OCI-LY3 (cell line): ENCODE measurements around the gene SMIM36.

Source experiments
- H2AFZ ChIP-seq: fragments of 200-600, 300-600 bp; shearing (Covaris generic); 2 replicates; pipeline ENCODE4 v1.6.0; 2014; ENCODE audit warnings: antibody characterized with exemption, low read depth, low read length
- H3K27ac ChIP-seq: fragments of 200-600, 300-600 bp; sonication (generic); 2 replicates; pipeline ENCODE4 v1.5.1; 2014; ENCODE audit warnings: mild to moderate bottlenecking, low read length, moderate library complexity, mixed read lengths
- H3K27me3 ChIP-seq: fragments of 200-600, 300-600 bp; sonication (generic); 2 replicates; pipeline ENCODE4 v1.6.1; 2014; ENCODE audit warnings: low read depth, low read length, mixed read lengths
- H3K36me3 ChIP-seq: fragments of 200-600, 300-600 bp; sonication (generic); replicated peaks from 2 replicates; pipeline ENCODE3; 2014; ENCODE audit warnings: low read depth, low read length, mixed read lengths
- H3K4me1 ChIP-seq: fragments of 300-600, 200-600 bp; sonication (generic); 2 replicates; pipeline ENCODE4 v1.6.1; 2014; ENCODE audit warnings: low read length, mixed read lengths
- H3K4me2 ChIP-seq: fragments of 200-600, 300-600 bp; sonication (generic); 2 replicates; pipeline ENCODE4 v1.6.1; 2014; ENCODE audit warnings: low read length, mixed read lengths
- H3K4me3 ChIP-seq: fragments of 300-600, 200-600 bp; sonication (generic); 2 replicates; pipeline ENCODE4 v1.5.1; 2014; ENCODE audit warnings: antibody characterized with exemption, mild to moderate bottlenecking, low read length, moderate library complexity
- H3K79me2 ChIP-seq: fragments of 300-600, 200-600 bp; shearing (Covaris generic); 2 replicates; pipeline ENCODE4 v1.6.1; 2014; ENCODE audit warnings: mild to moderate bottlenecking, low read length, mixed read lengths
- H3K9ac ChIP-seq: fragments of 300-600, 200-600 bp; shearing (Covaris generic); 2 replicates; pipeline ENCODE4 v1.6.0; 2014; ENCODE audit warnings: mild to moderate bottlenecking, low read length, moderate library complexity
- H3K9me3 ChIP-seq: fragments of 200-600, 300-600 bp; shearing (Covaris generic); 2 replicates; pipeline ENCODE4 v1.6.1; 2014; ENCODE audit warnings: low read length, mixed read lengths; ENCODE audit not compliant: insufficient read depth
- H4K20me1 ChIP-seq: fragments of 200-600, 300-600 bp; sonication (generic); 2 replicates; pipeline ENCODE4 v1.6.1; 2016; ENCODE audit warnings: low read length, mixed read lengths; ENCODE audit not compliant: insufficient read depth
- EZH2phosphoT487 ChIP-seq: fragments of 200-600 bp; shearing (Covaris generic); IDR thresholded peaks from 2 replicates; pipeline ENCODE4 v1.6.1; 2018; ENCODE audit warnings: antibody characterized with exemption, mixed run types, low read depth
- TF ChIP-seq, protein P1 (sequence below): fragments of 200-600, 300-600 bp; sonication (generic); IDR thresholded peaks from 2 replicates; pipeline ENCODE4 v1.5.1; 2014; ENCODE audit warnings: antibody characterized with exemption, low read length, low read depth

The SMIM36 gene

GRCh38 chr17:55402374-55402773 lies 108.9 kb downstream of the SMIM36 start:
- H3K9me3 ChIP-seq: no peaks in the 10 kb centered on the region
- H3K79me2 ChIP-seq: no peaks in the 10 kb centered on the region
- no peak overlapping the region for H3K4me2 ChIP-seq
- no peak overlapping the region for H3K4me3 ChIP-seq
- no peaks in the 10 kb centered on the region for H4K20me1 ChIP-seq
- no peak overlapping the region for H3K27ac ChIP-seq
- no peaks in the 10 kb centered on the region for H3K27me3 ChIP-seq
- no peak overlapping the region for H2AFZ ChIP-seq
- H3K36me3 ChIP-seq: peaks cover 68% of the 10 kb centered on the region
- H3K9ac ChIP-seq: no peak overlapping the region
- TF ChIP-seq, protein P1, sequence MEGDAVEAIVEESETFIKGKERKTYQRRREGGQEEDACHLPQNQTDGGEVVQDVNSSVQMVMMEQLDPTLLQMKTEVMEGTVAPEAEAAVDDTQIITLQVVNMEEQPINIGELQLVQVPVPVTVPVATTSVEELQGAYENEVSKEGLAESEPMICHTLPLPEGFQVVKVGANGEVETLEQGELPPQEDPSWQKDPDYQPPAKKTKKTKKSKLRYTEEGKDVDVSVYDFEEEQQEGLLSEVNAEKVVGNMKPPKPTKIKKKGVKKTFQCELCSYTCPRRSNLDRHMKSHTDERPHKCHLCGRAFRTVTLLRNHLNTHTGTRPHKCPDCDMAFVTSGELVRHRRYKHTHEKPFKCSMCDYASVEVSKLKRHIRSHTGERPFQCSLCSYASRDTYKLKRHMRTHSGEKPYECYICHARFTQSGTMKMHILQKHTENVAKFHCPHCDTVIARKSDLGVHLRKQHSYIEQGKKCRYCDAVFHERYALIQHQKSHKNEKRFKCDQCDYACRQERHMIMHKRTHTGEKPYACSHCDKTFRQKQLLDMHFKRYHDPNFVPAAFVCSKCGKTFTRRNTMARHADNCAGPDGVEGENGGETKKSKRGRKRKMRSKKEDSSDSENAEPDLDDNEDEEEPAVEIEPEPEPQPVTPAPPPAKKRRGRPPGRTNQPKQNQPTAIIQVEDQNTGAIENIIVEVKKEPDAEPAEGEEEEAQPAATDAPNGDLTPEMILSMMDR: no peak
- no peak for TF ChIP-seq EZH2phosphoT487
- H3K4me1 ChIP-seq: no peaks in the 10 kb centered on the region
